Activated CD4-positive, alpha-beta memory T cell treated with anti-CD3 and anti-CD28 coated beads for 36 hours (primary cell): ENCODE data around the gene TCF4. TPM values are rescaled to one million over a fixed set of nuclear protein-coding genes. Genes with fewer than 3 reads are reported as not detected.

ENCODE experiments used
- CTCF ChIA-PET: fragments of 350-600 bp; sonication (Branson Sonifier 250); formaldehyde crosslinking; loops from one replicate; lab custom pipeline; 2021; ENCODE audit warnings: antibody characterized with exemption, inconsistent platforms; lab: Charles Lee
- POLR2A ChIA-PET: fragments of 350-600 bp; sonication (Branson Sonifier 250); formaldehyde crosslinking; loops from one replicate; lab custom pipeline; 2021; ENCODE audit warnings: antibody characterized with exemption; lab: Charles Lee
- DNase-seq: peaks from one replicate; pipeline ENCODE4 v3.0.0-alpha.2; 2020
- H3K27ac Mint-ChIP-seq: one replicate; pipeline ENCODE4 v1.8.0; 2021; ENCODE audit warnings: mixed read lengths
- H3K27me3 Mint-ChIP-seq: one replicate; pipeline ENCODE4 v1.8.0; 2021; ENCODE audit warnings: mixed read lengths
- H3K36me3 Mint-ChIP-seq: one replicate; pipeline ENCODE4 v1.8.0; 2021; ENCODE audit warnings: mixed read lengths
- H3K4me1 Mint-ChIP-seq: one replicate; pipeline ENCODE4 v1.8.0; 2021; ENCODE audit warnings: low read depth, mixed read lengths
- H3K4me3 Mint-ChIP-seq: one replicate; pipeline ENCODE4 v1.8.0; 2021; ENCODE audit warnings: mild to moderate bottlenecking, mixed read lengths
- H3K9me3 Mint-ChIP-seq: one replicate; pipeline ENCODE4 v1.8.0; 2021; ENCODE audit warnings: mixed read lengths
- intact Hi-C: fragments of 100-400 bp; cut with micrococcal nuclease; formaldehyde crosslinking; loops from one replicate; pipeline ENCODE4 v1.15.1; 2023
- total RNA-seq, 2 experiments: library from RNA; stranded (reverse); gene quantifications; one replicate each; pipeline ENCODE4 v1.2.3, GENCODE V29; 2021

Gene TCF4
- total RNA-seq, 2 experiments from 2014 or later: not detected

- no peak for DNase-seq
- Mint-ChIP-seq H3K36me3 (no peaks in the 10 kb centered on the region), H3K9me3 (peaks cover 2% of the 10 kb centered on the region), H3K4me3 (no peak overlapping the region), H3K27ac (no peak overlapping the region), H3K4me1 (no peaks in the 10 kb centered on the region), H3K27me3 (no peaks in the 10 kb centered on the region)
- intact Hi-C loops: no loop called here
- CTCF ChIA-PET: interaction anchor here (0.9 kb wide), 1 partner anchor 12 kb away, joined by 3 read pairs; no protein-coding TSS in a partner anchor
- POLR2A ChIA-PET: no interaction called here
Observed at GRCh38 chr18:55372209-55372608, 215.8 kb downstream of the TCF4 start.

DNA sequence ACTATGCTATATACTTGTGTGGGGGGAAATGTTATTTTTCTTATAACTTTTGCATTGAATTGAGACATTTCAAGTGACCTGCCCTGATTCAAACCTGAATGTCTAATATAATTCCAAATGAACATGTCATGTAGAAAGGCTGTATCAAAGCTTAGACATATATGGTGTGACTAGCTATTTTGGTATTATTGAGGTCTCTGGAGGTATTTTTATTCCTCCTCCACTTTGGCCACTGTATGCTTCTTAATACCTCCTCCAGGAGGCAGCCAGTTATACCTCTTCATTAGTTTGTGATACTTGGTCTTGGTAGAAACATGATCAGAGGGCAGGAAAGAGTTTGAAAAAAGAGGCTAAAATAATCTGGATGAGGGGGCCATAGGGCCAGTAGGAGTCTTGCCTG, 217.1 kb downstream of the TCF4 start:
- H3K4me3 Mint-ChIP-seq: no peak overlapping the region
- no peaks in the 10 kb centered on the region for H3K27me3 Mint-ChIP-seq
- no peak overlapping the region for H3K27ac Mint-ChIP-seq
- intact Hi-C loops: no loop called here
- ChIA-PET CTCF (no interaction called here), POLR2A (no interaction called here)
- no peaks in the 10 kb centered on the region for H3K4me1 Mint-ChIP-seq
- no peak for DNase-seq
- no peaks in the 10 kb centered on the region for H3K36me3 Mint-ChIP-seq
- peaks cover 2% of the 10 kb centered on the region for H3K9me3 Mint-ChIP-seq

GRCh38 chr18:55369346-55369745, 218.6 kb downstream of the TCF4 start:
- H3K4me1 Mint-ChIP-seq: no peaks in the 10 kb centered on the region
- CTCF ChIA-PET: no interaction called here
- H3K9me3 Mint-ChIP-seq: no peaks in the 10 kb centered on the region
- POLR2A ChIA-PET: no interaction called here
- no peaks in the 10 kb centered on the region for H3K36me3 Mint-ChIP-seq
- no peak for DNase-seq
- intact Hi-C loops: no loop called here
- H3K27me3 Mint-ChIP-seq: no peaks in the 10 kb centered on the region
- H3K27ac Mint-ChIP-seq: no peak overlapping the region
- H3K4me3 Mint-ChIP-seq: no peak overlapping the region

DNA sequence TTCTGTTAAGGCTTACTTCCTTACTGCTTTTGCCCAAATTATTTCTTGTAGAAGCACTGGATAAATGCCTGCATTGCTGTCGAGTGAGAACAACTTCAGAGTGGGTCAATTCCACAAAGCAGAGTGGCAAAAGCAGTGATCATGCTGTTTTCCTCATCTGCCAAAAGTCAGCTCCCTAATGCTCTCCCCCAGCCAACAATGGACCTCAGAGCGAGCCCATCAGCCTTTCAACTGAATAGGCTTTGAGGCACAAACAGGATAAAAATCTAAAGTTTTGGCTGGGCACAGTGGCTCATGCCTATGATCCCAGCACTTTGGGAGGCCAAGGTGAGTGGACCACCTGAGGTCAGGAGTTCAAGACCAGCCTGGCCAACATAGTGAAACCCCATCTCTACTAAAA, 222.7 kb downstream of the TCF4 start:
- DNase-seq: no peak
- H3K9me3 Mint-ChIP-seq: peaks cover 2% of the 10 kb centered on the region
- no peaks in the 10 kb centered on the region for H3K27me3 Mint-ChIP-seq
- no peaks in the 10 kb centered on the region for H3K36me3 Mint-ChIP-seq
- intact Hi-C loops: no loop called here
- H3K4me1 Mint-ChIP-seq: no peaks in the 10 kb centered on the region
- no peak overlapping the region for H3K4me3 Mint-ChIP-seq
- POLR2A ChIA-PET: no interaction called here
- H3K27ac Mint-ChIP-seq: no peak overlapping the region
- CTCF ChIA-PET: no interaction called here

DNA sequence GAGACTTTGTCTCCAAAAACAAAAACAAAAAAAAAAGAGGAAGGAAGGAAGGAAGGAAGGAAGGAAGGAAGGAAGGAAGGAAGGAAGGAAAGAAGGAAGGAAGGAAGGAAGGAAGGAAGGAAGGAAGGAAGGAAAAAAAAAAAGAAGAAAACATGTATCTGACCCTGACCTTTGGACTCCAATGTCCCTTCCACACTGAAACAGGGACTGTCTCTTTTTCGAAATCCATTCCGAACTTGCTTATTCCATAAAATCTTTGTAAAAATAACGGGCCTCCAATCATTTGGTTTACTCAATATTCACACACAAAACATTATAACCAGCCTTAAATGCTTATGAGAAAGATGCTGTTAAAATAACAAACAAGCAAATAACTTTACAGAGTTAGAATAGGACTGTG, 225.7 kb downstream of the TCF4 start:
- no peak for DNase-seq

GRCh38 chr18:55361492-55362250, 226.3 kb downstream of the TCF4 start:
- POLR2A ChIA-PET: no interaction called here
- no peaks in the 10 kb centered on the region for H3K27me3 Mint-ChIP-seq
- DNase-seq: no peak
- CTCF ChIA-PET: no interaction called here
- H3K36me3 Mint-ChIP-seq: no peaks in the 10 kb centered on the region
- no peak overlapping the region for H3K4me3 Mint-ChIP-seq
- no peaks in the 10 kb centered on the region for H3K4me1 Mint-ChIP-seq
- H3K9me3 Mint-ChIP-seq: peaks cover 2% of the 10 kb centered on the region
- intact Hi-C loops: no loop called here
- H3K27ac Mint-ChIP-seq: no peak overlapping the region

More for the DNA sequence above, 225.7 kb downstream of the TCF4 start:
- Mint-ChIP-seq H3K9me3 (peaks cover 2% of the 10 kb centered on the region), H3K36me3 (no peaks in the 10 kb centered on the region), H3K27ac (no peak overlapping the region), H3K4me3 (no peak overlapping the region), H3K27me3 (no peaks in the 10 kb centered on the region), H3K4me1 (no peaks in the 10 kb centered on the region)
- intact Hi-C loops: no loop called here
- CTCF ChIA-PET: no interaction called here
- POLR2A ChIA-PET: no interaction called here

- Mint-ChIP-seq H3K36me3 (no peaks in the 10 kb centered on the region), H3K27me3 (no peaks in the 10 kb centered on the region), H3K4me3 (no peak overlapping the region), H3K9me3 (peaks cover 2% of the 10 kb centered on the region), H3K4me1 (no peaks in the 10 kb centered on the region), H3K27ac (no peak overlapping the region)
- intact Hi-C loops: no loop called here
- POLR2A ChIA-PET: no interaction called here
- CTCF ChIA-PET: interaction anchor here (0.8 kb wide), 1 partner anchor 13 kb away, joined by 3 read pairs; no protein-coding TSS in a partner anchor
- no peak for DNase-seq
Observed at GRCh38 chr18:55360061-55360460, 227.9 kb downstream of the TCF4 start.

DNA sequence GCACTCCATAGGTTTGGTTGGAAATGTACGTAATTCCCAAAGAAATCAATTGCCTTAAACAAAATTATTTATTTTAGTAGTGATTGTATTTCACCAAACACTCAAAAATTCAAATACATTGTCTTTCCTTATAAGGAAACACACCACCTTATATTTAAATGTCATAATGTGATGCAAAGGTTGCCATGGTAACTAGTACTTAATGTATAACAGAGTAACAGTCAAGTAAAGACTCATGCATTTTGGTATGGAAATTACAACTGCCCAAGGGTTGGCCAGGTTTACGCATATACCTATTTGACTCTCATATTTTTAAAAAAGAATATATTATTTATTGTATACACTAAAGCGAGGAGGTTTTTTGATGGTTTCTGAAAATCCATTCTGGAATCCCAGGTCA, 231.2 kb downstream of the TCF4 start:
- H3K4me1 Mint-ChIP-seq: no peaks in the 10 kb centered on the region
- no peaks in the 10 kb centered on the region for H3K9me3 Mint-ChIP-seq
- CTCF ChIA-PET: no interaction called here
- H3K36me3 Mint-ChIP-seq: no peaks in the 10 kb centered on the region
- H3K27me3 Mint-ChIP-seq: peaks cover 1% of the 10 kb centered on the region
- intact Hi-C loops: no loop called here
- DNase-seq: no peak
- no peak overlapping the region for H3K27ac Mint-ChIP-seq
- POLR2A ChIA-PET: no interaction called here
- H3K4me3 Mint-ChIP-seq: no peak overlapping the region

DNA sequence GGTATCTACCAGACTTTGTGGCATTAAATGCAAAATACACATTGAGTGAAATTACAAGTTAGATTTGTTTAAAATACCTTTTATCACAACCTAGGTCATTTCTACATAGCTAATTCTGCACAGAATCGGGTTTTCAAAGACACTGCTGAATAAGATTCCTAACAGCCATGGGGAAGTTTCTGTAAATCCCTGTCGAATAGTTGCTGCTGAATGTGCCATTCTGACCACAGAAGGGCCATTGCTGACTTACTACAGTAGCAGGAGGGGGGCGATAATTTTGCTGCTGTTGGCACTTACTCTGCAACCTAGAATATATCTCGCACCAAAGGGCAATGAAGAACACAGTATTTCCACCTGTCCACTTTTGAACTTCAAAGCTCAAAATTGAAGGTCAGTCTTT, 232.8 kb downstream of the TCF4 start:
- ChIA-PET POLR2A (no interaction called here), CTCF (no interaction called here)
- Mint-ChIP-seq H3K36me3 (no peaks in the 10 kb centered on the region), H3K9me3 (no peaks in the 10 kb centered on the region), H3K27me3 (peaks cover 4% of the 10 kb centered on the region), H3K4me1 (no peaks in the 10 kb centered on the region), H3K4me3 (no peak overlapping the region), H3K27ac (no peak overlapping the region)
- intact Hi-C loops: no loop called here
- DNase-seq: no peak

DNA sequence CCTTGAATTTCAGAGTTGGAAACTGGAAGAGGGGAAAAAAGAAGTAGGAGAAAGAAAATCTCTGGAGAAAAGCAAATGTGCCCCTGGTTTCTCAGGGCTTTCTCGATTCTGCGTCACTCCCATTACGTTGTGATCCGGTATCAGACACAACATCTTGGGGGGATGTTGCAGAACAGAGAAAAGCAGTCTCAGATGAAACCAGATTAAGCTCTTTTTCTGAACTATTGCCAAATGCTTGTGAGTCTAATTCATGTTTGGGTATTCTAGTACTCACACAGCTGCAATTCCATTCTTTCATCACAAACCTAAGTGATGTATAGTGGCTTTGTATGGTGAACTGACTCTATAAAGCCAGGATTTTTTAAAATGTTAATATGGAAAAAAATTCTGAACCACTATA, 233.2 kb downstream of the TCF4 start:
- DNase-seq: no peak
- ChIA-PET POLR2A (no interaction called here), CTCF (no interaction called here)
- no peaks in the 10 kb centered on the region for H3K4me1 Mint-ChIP-seq
- no peaks in the 10 kb centered on the region for H3K36me3 Mint-ChIP-seq
- H3K9me3 Mint-ChIP-seq: no peaks in the 10 kb centered on the region
- intact Hi-C loops: no loop called here
- peaks cover 4% of the 10 kb centered on the region for H3K27me3 Mint-ChIP-seq
- H3K4me3 Mint-ChIP-seq: no peak overlapping the region
- H3K27ac Mint-ChIP-seq: no peak overlapping the region

DNA sequence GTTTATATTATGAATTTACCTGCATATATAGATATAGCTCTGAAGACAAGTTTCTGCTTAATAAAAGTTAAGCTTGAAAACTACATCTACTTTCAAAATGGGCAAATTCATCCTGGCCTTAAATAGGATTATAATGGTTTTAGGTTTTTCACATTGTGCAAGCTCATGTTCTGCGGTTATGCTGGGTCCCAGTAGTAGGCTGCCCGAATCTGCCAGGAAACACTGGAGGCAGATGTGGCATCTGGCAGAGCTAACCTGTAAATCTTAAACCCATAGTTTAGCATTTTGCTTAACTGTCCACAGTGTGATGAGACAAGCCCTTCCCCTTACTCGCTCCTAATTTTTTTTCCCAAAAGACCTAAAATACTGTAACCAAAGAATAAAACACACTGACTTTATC, 234.2 kb downstream of the TCF4 start:
- H3K27ac Mint-ChIP-seq: no peak overlapping the region
- no peaks in the 10 kb centered on the region for H3K36me3 Mint-ChIP-seq
- intact Hi-C loops: no loop called here
- CTCF ChIA-PET: no interaction called here
- H3K9me3 Mint-ChIP-seq: no peaks in the 10 kb centered on the region
- H3K4me1 Mint-ChIP-seq: no peaks in the 10 kb centered on the region
- POLR2A ChIA-PET: no interaction called here
- H3K27me3 Mint-ChIP-seq: peaks cover 4% of the 10 kb centered on the region
- H3K4me3 Mint-ChIP-seq: no peak overlapping the region
- no peak for DNase-seq

GRCh38 chr18:55353391-55353790, 234.6 kb downstream of the TCF4 start:
- DNase-seq: no peak
- Mint-ChIP-seq H3K27ac (no peak overlapping the region), H3K4me3 (no peak overlapping the region), H3K36me3 (no peaks in the 10 kb centered on the region), H3K9me3 (no peaks in the 10 kb centered on the region), H3K27me3 (peaks cover 4% of the 10 kb centered on the region), H3K4me1 (no peaks in the 10 kb centered on the region)
- POLR2A ChIA-PET: no interaction called here
- CTCF ChIA-PET: no interaction called here
- intact Hi-C loops: no loop called here

- Mint-ChIP-seq H3K36me3 (no peaks in the 10 kb centered on the region), H3K4me3 (no peak overlapping the region), H3K27ac (no peak overlapping the region), H3K9me3 (no peaks in the 10 kb centered on the region), H3K4me1 (no peaks in the 10 kb centered on the region), H3K27me3 (peaks cover 4% of the 10 kb centered on the region)
- ChIA-PET POLR2A (no interaction called here), CTCF (no interaction called here)
- DNase-seq: no peak
- intact Hi-C loops: no loop called here
Observed at GRCh38 chr18:55351980-55352714, 235.8 kb downstream of the TCF4 start.
